Epidermal melanocyte (primary cell): ENCODE data around the gene MED25.

Source experiments
- DNase-seq: peaks from one replicate; pipeline ENCODE4 v3.0.0; 2011; ENCODE audit warnings: low spot score; ENCODE audit not compliant: insufficient read length

MED25 gene

DNA sequence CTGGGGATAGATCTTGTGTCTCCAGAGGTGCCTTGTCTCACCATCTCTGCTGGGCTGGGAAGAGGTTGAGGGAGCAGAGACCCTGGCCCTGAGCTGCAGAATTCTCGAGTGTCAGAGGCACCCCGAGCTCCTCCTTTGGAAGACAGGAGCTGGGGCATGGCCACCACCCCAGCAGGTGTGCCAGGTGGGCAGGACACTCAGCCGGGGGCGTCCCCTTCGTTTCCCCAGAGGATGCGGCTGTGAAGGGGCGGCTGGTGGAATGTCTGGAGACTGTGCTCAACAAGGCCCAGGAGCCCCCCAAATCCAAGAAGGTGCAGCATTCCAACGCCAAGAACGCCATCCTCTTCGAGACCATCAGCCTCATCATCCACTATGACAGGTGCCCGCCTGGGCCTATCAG lies 19.5 kb upstream of the MED25 start:
- no peak for DNase-seq

DNA sequence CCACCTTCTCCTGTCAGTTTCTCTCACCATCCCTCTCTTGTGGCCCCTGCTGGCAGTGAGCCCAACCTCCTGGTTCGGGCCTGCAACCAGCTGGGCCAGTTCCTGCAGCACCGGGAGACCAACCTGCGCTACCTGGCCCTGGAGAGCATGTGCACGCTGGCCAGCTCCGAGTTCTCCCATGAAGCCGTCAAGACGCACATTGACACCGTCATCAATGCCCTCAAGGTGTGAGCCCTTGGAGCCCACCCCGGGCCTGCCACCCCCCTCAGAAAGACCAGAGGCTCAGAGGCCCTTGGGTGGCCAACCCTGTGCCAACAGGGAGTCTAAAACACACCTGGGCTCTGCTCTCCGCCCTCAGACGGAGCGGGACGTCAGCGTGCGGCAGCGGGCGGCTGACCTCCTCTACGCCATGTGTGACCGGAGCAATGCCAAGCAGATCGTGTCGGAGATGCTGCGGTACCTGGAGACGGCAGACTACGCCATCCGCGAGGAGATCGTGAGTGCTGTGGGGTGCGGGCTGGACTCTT lies 18.8 kb upstream of the MED25 start:
- DNase-seq = no peak

DNA sequence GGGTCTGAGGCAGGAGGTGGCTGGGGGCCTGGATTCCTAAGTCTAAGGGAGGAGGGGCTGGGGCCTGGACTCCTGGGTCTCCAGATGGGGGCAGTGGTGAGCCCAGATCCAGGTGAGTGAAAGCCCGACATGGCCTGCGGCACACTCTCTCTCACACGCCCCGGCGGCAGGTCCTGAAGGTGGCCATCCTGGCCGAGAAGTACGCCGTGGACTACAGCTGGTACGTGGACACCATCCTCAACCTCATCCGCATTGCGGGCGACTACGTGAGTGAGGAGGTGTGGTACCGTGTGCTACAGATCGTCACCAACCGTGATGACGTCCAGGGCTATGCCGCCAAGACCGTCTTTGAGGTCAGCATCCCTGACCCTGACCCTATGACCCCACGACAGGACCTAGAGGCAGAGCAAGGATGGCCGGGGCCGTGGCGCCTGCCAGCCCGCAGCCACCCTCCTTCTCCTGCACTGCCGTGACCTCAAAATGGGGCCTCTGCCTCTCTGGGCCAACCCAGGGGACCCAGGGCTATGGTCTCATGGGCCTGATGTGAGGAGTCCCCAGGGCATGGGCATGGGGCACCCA lies 18.2 kb upstream of the MED25 start:
- DNase-seq = no peak

DNA sequence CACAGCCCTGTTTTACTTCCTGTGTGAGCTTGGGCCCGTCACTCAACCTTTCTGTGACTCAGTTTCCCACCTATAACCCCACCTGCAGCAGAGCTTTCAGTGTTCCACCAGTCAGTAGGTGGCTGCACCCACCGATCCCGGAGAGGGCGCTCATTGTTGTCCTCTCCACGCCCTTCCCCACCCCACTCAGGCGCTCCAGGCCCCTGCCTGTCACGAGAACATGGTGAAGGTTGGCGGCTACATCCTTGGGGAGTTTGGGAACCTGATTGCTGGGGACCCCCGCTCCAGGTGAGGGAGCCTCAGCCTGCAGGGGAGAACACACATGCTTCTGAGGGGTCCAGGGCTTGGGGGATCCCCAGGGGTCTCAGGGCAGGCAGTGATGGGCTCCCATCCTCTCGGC lies 17.3 kb upstream of the MED25 start:
- DNase-seq = no peak

DNA sequence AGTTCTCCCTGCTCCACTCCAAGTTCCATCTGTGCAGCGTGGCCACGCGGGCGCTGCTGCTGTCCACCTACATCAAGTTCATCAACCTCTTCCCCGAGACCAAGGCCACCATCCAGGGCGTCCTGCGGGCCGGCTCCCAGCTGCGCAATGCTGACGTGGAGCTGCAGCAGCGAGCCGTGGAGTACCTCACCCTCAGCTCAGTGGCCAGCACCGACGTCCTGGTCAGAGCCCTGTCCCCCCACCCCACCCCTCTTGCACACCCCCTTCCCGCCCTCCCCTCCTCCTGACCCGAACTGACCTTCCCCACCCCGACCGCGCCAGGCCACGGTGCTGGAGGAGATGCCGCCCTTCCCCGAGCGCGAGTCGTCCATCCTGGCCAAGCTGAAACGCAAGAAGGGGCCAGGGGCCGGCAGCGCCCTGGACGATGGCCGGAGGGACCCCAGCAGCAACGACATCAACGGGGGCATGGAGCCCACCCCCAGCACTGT lies 16.6 kb upstream of the MED25 start:
- DNase-seq = no peak

DNA sequence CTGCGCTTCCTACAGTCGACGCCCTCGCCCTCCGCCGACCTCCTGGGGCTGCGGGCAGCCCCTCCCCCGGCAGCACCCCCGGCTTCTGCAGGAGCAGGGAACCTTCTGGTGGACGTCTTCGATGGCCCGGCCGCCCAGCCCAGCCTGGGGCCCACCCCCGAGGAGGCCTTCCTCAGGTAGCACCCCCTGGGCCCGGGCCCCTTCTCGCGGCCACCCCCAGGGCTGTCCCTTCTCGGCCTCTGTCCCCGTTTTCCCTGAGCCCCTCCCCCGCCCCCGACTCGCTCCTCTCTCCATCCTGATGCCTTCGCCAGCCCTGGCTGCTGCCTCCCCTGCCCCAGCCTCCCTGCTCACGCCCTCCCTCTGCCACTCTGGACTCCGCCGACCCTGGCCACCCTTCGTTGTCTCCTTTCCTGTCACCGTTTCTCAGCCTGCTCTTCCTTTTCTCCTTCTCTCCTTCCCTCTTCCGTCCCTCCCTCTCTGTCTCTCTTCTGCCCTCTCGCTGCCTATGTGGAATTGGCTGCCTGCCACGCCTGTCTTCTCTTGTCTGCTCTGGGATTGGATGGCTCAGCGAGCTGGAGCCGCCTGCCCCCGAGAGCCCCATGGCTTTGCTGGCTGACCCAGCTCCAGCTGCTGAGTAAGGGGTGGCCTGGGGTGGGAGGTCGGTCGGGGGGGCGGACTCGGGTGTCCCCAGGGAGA lies 16.0 kb upstream of the MED25 start:
- DNase-seq = peak; percentile 98

DNA sequence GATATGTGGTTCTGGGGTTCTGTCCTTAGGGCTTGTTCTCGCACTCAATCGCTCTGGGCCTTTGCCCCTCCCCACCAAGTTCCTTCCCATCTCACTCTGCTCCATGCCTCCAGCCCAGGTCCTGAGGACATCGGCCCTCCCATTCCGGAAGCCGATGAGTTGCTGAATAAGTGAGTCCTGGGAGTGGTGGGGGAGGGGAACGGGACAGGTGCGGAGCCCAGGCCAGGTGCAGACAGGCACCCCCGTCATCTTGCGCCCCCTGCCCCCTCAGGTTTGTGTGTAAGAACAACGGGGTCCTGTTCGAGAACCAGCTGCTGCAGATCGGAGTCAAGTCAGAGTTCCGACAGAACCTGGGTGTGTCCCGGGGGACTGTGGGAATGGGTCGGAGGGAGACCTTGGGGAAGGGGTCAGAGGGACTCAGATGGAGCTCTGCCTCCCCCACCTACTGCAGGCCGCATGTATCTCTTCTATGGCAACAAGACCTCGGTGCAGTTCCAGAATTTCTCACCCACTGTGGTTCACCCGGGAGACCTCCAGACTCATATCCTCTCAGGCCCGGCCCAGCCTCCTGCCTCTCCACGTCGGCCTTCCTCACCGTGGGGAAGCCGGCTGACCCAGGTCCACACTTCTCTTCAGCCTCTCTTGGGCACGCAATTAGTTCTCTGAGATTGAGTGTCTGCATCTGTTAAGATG lies 15.1 kb upstream of the MED25 start:
- no peak for DNase-seq

DNA sequence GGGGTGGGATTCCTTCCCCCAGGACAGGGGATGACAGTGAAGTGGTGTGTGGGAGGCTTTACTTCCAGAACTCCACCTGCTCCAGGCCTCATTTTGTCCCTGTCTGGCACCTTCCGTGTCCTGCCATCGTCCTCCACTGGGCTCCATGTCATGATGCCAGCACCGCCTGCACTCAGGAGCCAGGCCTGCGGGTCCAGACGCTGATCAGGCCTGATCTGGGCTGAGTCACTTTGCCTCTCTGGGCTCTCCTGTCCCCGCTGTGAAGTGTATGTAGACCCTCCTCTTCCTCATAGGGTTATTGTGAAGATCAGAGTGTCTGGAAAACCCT lies 14.6 kb upstream of the MED25 start:
- no peak for DNase-seq

DNA sequence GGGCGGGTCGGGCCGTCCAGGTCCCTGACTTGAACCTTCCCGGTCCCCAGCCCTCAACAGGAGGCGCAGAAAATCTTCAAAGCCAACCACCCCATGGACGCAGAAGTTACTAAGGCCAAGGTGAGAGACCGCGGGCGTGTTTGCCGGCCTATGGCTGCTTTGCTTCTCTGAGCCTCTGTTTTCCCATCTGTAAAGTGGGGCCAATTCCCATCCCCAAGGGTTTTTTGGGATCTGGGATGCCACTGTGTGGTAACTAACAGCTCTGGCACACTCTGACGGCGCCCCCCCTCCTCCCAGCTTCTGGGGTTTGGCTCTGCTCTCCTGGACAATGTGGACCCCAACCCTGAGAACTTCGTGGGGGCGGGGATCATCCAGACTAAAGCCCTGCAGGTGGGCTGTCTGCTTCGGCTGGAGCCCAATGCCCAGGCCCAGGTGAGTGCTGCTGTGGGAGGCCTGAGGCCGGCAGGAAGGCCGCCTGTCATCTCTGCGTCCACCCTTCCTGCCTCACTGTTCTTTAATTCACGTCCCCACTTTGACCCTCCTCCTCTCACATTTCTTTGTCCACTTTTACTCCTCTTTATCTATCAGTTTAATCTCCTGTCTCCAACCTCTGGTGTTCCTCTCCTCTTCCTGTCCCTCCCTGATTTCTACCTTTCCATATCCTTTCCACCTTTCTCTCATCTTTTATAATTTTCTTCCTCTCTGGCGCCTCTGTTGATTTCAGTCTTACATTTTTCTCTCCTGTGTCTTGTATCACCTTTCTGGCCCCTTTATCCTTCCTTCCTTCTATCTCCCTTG lies 12.1 kb upstream of the MED25 start:
- no peak for DNase-seq

DNA sequence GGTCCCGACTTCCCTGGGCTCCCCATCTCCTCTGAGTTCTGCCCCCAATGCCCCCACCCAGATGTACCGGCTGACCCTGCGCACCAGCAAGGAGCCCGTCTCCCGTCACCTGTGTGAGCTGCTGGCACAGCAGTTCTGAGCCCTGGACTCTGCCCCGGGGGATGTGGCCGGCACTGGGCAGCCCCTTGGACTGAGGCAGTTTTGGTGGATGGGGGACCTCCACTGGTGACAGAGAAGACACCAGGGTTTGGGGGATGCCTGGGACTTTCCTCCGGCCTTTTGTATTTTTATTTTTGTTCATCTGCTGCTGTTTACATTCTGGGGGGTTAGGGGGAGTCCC lies 11.5 kb upstream of the MED25 start:
- DNase-seq = no peak

DNA sequence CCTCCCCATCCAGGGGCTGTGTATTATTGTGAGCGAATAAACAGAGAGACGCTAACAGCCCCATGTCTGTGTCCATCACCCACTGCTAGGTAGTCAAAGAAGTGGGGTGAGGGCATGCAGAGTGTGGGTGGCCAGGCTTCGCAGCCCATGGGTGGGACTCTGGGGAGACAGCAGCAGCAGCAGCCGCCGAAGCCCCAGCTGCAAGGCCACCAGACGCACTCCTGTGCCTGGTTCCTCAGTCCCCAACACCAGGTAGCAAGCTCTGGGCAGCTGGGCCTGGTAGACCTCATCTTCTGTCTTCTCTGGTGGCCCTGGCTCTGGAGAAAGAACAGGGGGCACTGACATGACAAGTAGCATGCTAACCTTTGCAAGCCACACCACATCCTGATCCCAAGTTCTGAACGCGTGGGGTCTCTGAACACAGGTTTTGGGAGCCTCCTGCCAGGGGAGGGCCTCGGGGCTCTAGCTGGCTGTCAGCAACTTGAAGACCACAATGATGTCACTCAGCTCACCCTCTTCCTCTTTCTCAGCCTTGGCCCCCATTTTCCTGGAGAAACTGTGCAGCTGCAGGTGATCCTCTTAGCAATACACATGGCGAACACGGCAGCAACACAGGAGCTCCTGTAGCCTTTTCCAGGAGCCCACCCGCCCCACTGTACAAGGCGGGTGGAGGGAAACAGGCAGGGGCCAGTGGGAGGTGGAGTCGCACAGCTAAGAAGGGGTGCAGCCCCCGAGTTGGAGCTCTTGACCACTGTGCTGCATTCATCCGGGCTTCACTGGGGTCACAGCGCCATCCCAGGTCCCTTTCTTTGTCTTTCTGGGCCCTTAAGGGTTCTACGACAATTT lies 10.8 kb upstream of the MED25 start:
- DNase-seq = no peak

DNA sequence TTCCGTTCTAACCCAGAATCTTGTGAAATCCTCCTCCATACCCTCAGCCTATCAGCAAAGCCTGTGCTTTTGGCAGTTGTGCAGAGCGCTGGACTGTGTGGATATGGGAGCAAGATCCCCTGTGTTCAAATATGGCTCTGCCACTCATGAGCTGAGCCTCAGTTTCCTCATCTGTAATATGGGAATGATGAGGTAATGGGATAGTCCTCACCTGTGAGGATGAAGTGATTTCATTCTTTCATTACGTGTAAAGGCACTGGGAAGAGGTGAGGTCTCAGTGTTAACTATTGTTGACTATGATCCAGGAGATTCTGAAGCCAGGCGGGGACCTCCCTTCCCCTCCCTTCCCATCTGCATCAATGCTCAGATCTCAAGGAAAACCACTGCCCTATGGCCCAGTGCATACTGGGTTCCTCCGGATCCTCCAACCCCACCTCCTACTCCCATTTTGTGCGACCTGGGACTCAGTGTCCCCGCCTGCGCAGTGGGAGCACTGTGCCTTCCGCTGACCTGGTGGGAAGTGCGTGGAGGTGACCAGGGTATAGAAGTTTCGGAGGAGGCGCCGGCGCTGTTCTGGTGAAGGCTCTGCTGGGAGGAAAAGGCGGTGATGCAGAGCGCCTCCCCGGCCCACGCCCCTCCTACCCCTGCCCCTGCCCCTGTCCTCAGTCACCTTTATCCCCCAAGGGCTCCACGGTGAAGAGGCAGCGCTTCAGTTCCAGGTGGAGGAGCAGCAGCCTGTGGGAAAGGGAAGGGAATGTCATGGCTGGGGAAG lies 10.0 kb upstream of the MED25 start:
- DNase-seq = no peak

DNA sequence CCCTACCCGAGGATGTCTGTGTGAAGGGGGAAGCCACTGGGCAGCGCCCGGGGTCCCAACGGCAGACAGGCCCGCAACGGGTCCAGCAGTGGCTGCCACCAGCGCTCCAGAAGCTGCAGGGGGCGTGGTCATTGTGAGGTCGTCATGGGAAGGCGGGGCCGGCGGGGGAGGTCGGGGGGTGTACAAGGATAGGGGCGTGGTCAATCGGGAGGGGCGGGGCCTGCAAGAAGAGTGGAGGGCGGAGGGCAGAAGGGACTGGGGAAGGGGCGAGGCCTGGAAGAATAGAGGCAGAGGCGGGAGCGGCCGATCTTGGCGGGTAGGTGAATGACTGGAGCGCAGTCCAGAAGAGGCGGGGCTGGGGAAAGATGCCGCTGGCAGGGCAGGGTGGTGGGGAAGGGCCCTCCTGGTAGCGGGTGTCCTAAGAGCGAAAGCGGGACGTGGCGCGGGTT lies 9.4 kb upstream of the MED25 start:
- peak; percentile 92 for DNase-seq

DNA sequence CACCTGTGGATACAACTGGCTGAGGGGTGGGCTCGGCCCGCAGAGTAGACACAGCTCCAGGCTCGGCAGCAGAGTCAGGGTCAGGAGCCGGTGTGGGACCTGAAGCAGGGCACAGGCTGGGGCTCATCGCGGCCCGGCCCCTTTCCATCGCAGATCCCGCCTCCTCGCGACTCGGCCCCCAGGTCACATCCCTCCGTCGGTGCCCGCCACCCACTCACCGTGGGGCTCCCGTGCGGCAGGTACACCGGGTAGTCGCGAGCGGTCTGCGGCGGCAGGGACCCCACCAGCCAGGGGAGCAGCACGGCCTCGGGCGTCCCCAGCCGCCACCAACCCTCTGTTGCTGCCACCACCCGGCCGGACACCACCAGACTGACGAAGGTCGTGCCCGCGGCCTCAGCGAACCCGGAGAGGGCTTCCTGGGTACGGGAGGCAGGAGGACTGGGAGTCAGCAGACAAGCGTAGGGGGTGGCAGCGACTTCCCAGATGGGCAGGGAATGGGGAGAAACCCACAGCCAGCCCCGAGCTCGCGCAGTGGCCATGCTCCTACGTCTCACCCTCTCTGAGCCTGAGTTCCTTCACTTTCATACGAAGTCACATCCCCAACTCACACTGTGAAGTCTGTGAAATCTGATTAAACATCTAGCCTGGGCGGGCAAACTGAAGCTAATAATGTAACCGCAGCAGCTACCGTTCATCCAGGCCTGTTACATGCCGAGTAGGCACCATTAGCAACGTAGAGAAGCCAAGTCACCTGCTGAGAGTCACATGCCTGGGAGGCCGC lies 8.7 kb upstream of the MED25 start:
- DNase-seq = peak; percentile 43

DNA sequence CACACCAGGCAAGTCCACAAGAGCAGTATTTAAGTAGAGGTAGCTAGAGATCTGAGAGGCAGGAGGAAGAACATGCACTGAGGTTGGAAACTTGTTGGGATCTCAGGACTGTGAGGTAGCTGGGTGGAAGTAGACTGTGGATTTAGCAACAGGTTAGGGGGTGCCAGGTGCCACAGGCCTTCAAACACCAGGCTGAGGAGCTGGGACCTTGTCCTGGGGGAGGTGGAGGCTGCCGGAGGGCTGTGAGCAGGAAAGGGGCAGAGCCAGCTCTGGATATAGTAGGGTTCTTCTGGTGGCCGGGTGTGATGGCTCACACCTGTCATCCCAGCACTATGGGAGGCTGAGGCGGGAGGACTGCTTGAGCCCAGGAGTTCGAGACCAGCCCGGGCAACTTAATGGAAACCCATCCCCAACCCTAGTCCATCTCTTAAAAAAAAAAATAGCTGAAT lies 8.1 kb upstream of the MED25 start:
- DNase-seq = no peak

DNA sequence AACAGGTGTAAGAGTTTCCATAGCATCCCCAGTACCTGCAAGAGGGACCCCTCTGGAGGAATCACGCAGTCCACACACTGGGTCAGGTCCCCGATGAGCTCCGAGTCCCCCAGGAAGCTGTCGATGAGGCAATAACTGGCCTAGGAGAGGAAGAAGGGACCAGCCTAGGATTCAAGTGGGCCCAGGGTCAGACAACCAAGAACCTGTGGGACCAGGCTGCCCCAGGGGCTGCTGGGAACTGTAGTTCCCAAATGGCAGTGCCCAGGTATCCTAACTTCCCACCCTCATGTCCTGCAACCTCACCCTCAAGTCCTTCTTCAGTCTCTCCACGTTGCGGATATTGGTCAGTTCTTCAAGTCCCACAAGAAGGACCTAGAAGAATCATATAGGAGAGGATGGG lies 6.8 kb upstream of the MED25 start:
- DNase-seq = no peak

DNA sequence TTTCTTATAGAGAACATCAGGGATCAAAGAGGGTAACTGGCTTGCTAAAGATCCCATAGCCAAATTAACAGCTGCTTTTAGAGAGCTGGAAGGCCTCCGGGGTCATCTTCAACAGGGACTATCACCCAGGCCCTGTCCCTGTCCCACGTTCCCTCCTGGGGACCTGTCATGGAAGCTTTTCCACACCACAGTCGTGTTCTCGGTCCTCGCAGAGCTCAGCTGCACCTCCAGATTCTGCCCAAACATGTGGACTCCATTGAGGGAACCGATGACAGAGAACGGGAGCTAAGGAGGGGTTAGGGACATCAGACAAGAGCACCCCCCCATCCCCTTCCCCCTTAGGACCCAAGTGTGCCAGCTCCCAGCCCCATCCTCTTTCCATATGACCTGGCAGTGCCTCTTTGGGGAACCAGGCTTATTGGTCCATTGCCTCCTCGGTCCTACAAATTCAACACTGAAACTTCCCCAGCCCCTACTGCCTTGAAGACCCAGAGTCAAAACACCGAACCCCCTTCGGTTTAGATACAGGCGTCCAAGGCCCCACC lies 5.6 kb upstream of the MED25 start:
- DNase-seq = no peak

DNA sequence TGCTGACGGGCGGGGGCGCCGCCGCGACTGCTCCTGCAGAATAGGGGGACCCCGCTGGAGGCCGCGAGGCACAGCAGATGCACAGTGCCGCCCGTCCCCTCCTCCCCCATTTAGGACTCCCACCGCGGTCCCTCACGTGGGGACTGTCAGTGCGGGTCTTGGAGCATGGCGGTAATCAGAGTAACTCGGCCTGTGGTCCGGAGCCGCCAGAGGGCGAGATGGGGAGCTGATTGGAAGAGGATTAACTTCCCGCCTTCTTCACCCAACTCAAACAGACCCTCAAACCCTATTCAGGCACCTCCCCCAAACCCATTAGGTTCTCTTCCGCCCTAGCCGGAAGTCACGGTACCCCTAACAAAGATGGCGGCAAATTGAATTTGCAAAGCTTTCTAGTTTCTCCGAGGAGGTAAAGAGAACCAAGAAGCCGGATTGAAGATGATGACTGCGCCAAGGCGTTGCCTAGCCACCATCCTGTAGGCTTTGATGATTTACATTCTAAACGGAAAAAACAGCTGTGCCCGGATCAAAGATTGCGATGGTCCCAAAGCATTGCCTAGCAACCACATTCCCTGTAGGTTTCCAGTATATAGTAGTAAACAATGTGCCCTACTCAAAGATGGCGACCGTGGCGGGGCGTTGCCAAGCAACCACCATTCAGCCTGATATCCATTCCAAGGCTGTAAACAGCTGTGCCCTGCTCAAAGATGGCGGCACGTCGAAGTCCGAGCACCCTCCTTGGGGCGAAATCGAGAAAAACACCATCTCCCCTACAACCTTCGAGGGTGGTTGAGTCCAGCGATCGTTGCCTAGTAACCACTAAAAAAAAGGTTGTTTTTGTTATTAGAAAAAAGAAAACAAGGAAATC lies 4.9 kb upstream of the MED25 start, which contains the start of gene FUZ:
Gene FUZ, minus strand, starts transcription at position 296 of the 865 bp plus-strand sequence. Its CDS starts 186 bp downstream, at position 110.
- peak; percentile 96 for DNase-seq
